Calu3 (cell line): ENCODE data around the gene RAPGEF6. TPM values are rescaled to one million over a fixed set of nuclear protein-coding genes. Genes with fewer than 3 reads are reported as not detected.

Source experiments
- BruUV-seq: library from RNA; stranded (reverse); fragments of 400-500 nt; replicated peaks from 2 replicates; lab custom pipeline; 2021; lab: Mats Ljungman, UMichigan
- CTCF ChIA-PET: fragments of 300-600 bp; sonication (Branson Sonifier 250); formaldehyde crosslinking; loops from one replicate; lab custom pipeline; 2022; ENCODE audit warnings: antibody characterized with exemption; lab: Charles Lee
- DNase-seq: peaks from one replicate; pipeline ENCODE4 v3.0.0; 2022
- H3K27ac Mint-ChIP-seq: one replicate; pipeline ENCODE4 v1.8.0; 2022; ENCODE audit warnings: mixed read lengths; ENCODE audit not compliant: unreplicated experiment
- H3K27me3 Mint-ChIP-seq: one replicate; pipeline ENCODE4 v1.8.0; 2022; ENCODE audit warnings: mixed read lengths; ENCODE audit not compliant: unreplicated experiment
- H3K36me3 Mint-ChIP-seq: one replicate; pipeline ENCODE4 v1.8.0; 2022; ENCODE audit warnings: mild to moderate bottlenecking, moderate library complexity, mixed read lengths; ENCODE audit not compliant: insufficient read depth, unreplicated experiment
- H3K4me1 Mint-ChIP-seq: one replicate; pipeline ENCODE4 v1.8.0; 2022; ENCODE audit warnings: mild to moderate bottlenecking, low read depth, mixed read lengths; ENCODE audit not compliant: unreplicated experiment
- H3K4me3 Mint-ChIP-seq: one replicate; pipeline ENCODE4 v1.8.0; 2022; ENCODE audit warnings: mild to moderate bottlenecking, low read depth, moderate library complexity, mixed read lengths; ENCODE audit not compliant: unreplicated experiment
- H3K9me3 Mint-ChIP-seq: one replicate; pipeline ENCODE4 v1.8.0; 2022; ENCODE audit warnings: low read depth, mixed read lengths; ENCODE audit not compliant: unreplicated experiment
- intact Hi-C: fragments of 100-400 bp; cut with micrococcal nuclease; formaldehyde crosslinking; loops from one replicate; pipeline ENCODE4 v1.10.0; 2022; ENCODE audit not compliant: unreplicated experiment
- total RNA-seq: library from RNA; stranded (reverse); gene quantifications from 2 replicates; pipeline ENCODE4 v1.2.3, GENCODE V29; 2022
- TF ChIP-seq, protein P1 (sequence below): fragments of 200-600 bp; IDR thresholded peaks from one replicate; pipeline ENCODE4 v1.8.0; 2022; ENCODE audit warnings: antibody characterized with exemption; ENCODE audit not compliant: unreplicated experiment

RAPGEF6 gene
- total RNA-seq, 1 experiment from 2014 or later = 27.3 TPM

DNA sequence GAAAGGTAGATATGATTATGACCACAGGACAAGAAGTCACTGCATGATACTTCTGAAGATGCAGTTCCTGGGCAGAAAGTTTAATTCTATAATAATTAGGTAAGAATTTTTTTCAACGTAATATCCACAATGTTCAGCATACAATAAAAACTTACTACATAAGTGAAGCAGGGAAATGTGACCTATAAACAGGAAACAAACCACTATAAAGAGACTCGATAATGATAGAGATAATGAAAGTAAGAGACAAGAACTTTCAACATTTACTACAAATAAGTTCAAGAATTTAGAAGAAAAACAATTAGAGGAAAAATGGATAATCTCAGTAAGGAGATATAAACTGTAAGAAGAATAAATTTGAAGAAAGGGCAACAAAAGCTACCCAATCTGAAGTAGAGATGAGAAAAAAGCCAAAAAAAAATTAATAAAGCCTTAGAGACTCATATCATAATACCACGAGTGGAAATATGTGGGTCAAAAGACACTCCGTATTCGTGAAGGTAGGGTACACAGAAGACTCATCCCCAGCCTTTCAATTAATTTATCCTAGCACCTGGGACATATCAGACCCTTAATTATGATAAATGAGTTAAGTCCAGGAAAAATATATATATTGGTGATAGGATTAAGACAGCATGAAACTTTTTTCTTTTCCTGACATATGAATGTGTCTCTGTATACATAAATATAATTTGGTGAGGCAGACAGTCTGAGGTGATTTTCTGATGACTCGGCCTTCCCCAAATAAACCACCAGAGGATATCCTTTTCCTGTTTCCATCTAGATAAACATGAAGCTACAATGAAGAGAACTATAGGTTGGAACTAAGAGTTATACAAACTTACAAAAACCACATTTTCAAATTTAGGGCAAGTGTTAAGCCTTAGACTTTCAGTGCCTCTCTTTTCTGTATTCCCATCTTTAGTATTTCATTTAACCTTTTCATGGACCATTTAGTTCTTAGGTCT, 120.4 kb downstream of the RAPGEF6 start:
- H3K27me3 Mint-ChIP-seq = no peaks in the 10 kb centered on the region
- TF ChIP-seq, protein P1, sequence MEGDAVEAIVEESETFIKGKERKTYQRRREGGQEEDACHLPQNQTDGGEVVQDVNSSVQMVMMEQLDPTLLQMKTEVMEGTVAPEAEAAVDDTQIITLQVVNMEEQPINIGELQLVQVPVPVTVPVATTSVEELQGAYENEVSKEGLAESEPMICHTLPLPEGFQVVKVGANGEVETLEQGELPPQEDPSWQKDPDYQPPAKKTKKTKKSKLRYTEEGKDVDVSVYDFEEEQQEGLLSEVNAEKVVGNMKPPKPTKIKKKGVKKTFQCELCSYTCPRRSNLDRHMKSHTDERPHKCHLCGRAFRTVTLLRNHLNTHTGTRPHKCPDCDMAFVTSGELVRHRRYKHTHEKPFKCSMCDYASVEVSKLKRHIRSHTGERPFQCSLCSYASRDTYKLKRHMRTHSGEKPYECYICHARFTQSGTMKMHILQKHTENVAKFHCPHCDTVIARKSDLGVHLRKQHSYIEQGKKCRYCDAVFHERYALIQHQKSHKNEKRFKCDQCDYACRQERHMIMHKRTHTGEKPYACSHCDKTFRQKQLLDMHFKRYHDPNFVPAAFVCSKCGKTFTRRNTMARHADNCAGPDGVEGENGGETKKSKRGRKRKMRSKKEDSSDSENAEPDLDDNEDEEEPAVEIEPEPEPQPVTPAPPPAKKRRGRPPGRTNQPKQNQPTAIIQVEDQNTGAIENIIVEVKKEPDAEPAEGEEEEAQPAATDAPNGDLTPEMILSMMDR = no peak
- CTCF ChIA-PET = no interaction called here
- H3K27ac Mint-ChIP-seq = no peak overlapping the region
- no TSS peak for BruUV-seq
- no peak for DNase-seq
- peaks cover 12% of the 10 kb centered on the region for H3K36me3 Mint-ChIP-seq
- no peak overlapping the region for H3K4me3 Mint-ChIP-seq
- H3K9me3 Mint-ChIP-seq = no peaks in the 10 kb centered on the region
- H3K4me1 Mint-ChIP-seq = no peaks in the 10 kb centered on the region
- intact Hi-C loops = no loop called here

DNA sequence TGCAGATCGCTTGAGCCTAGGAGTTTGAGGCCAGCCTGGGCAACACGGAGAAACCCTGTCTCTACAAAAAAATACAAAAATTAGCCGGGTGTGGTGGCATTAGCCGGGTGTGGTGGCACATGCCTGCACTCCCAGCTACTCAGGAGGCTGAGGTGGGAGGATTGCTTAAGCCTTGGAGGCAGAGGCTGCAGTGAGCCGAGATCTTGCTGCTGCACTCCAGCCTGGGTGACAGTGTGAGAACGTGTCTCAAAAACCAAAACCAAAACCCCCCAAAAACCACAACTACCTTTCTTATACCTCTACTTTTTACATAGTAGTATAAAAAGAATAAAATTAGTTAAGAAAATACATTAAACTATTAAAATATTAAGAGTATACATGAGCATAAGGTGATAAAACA, 121.2 kb downstream of the RAPGEF6 start:
- H3K9me3 Mint-ChIP-seq = no peaks in the 10 kb centered on the region
- intact Hi-C loops = no loop called here
- no peak for DNase-seq
- H3K4me1 Mint-ChIP-seq = no peaks in the 10 kb centered on the region
- no peak overlapping the region for H3K27ac Mint-ChIP-seq
- CTCF ChIA-PET = no interaction called here
- H3K36me3 Mint-ChIP-seq = peaks cover 5% of the 10 kb centered on the region
- TF ChIP-seq, protein P1 = no peak
- H3K27me3 Mint-ChIP-seq = no peaks in the 10 kb centered on the region
- no peak overlapping the region for H3K4me3 Mint-ChIP-seq
- BruUV-seq = no TSS peak

DNA sequence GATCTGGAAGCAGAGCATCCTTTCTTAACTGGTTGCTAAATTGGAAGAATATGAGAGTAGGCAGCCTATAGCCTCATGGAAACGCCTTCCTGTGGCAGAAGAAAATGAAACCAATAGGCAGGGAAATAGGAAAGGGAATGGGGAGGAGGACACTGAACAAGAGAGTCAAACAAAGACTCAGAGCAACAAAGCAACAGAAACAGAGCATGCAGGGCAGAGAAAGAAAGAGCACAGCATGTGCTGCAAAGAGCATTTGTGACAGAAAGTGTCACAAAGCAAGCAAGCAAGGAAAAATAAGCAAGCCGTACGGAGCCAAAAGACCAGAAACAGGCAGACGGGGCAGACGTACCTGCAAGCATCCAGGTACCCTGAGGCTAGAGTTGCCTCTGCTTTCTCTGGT, 123.1 kb downstream of the RAPGEF6 start:
- Mint-ChIP-seq H3K4me1 (no peaks in the 10 kb centered on the region), H3K27me3 (no peaks in the 10 kb centered on the region), H3K9me3 (no peaks in the 10 kb centered on the region), H3K4me3 (no peak overlapping the region), H3K27ac (no peak overlapping the region), H3K36me3 (peaks cover 5% of the 10 kb centered on the region)
- no peak for DNase-seq
- CTCF ChIA-PET = interaction anchor here (0.5 kb wide), 1 partner anchor 43 kb away, joined by 4 read pairs; no protein-coding TSS in a partner anchor
- BruUV-seq = no TSS peak
- intact Hi-C loops = no loop called here
- TF ChIP-seq, protein P1 = no peak

DNA sequence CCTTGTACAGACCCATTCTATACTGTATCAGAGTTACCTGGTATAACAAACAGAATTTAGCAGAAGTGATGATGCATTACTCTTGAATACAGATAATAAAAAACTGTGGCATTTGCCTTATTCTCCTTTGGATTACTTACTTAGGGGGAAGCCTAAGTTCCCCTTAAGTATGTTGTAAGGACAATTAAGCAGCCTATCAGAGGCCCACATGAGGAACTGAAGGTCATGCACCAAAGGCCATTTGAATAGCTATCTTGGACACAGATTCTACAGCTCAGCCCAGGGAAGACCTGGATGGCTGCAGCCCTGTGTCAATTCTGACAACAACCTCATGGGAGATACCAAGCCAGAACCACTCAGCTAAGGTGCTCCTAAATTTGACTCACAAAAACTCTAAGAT, 125.2 kb downstream of the RAPGEF6 start:
- intact Hi-C loops = no loop called here

More for the DNA sequence above, 125.2 kb downstream of the RAPGEF6 start:
- DNase-seq = no peak
- TF ChIP-seq, protein P1 = no peak
- Mint-ChIP-seq H3K36me3 (peaks cover 5% of the 10 kb centered on the region), H3K9me3 (no peaks in the 10 kb centered on the region), H3K27ac (no peak overlapping the region), H3K4me3 (no peak overlapping the region), H3K27me3 (no peaks in the 10 kb centered on the region), H3K4me1 (no peaks in the 10 kb centered on the region)
- CTCF ChIA-PET = no interaction called here
- BruUV-seq = no TSS peak
